Neutrophil (primary cell): ENCODE measurements around the gene LGALS13.

Experiments
- H3K27ac ChIP-seq: fragments of 200-600 bp; sonication (generic); 2 replicates; pipeline ENCODE4 v1.5.1; 2016; ENCODE audit warnings: mild to moderate bottlenecking, moderate library complexity
- H3K27me3 ChIP-seq: fragments of 200-600 bp; sonication (generic); 2 replicates; pipeline ENCODE4 v1.6.0; 2016; ENCODE audit warnings: mild to moderate bottlenecking
- H3K36me3 ChIP-seq: fragments of 200-600 bp; sonication (generic); 2 replicates; pipeline ENCODE4 v1.5.1; 2017
- H3K4me1 ChIP-seq, 2 experiments: fragments of 200-600 bp in 1 of 2; sonication (generic) in 1 of 2; 1 replicate in 1 of 2; 2 replicates in 1 of 2; pipeline versions ENCODE4 v1.5.1 to v1.6.1; 2013 to 2016; ENCODE audit warnings: low read depth in 1 of 2, low read length in 1 of 2, mild to moderate bottlenecking in 1 of 2, moderate library complexity in 1 of 2; ENCODE audit not compliant: control insufficient read depth in 1 of 2, insufficient read depth in 1 of 2
- H3K4me3 ChIP-seq, 2 experiments: fragments of 200-600 bp in 1 of 2; sonication (generic) in 1 of 2; 1 replicate in 1 of 2; 2 replicates in 1 of 2; pipeline ENCODE4 v1.5.1; 2013 to 2016; ENCODE audit warnings: low read depth in 1 of 2, low read length in 1 of 2, mild to moderate bottlenecking in 1 of 2, moderate library complexity in 1 of 2
- H3K9me3 ChIP-seq: fragments of 200-600 bp; sonication (generic); 2 replicates; pipeline ENCODE4 v1.5.1; 2016
- CTCF ChIP-seq: fragments of 200-600 bp; sonication (generic); IDR thresholded peaks from 2 replicates; pipeline ENCODE4 v1.5.1; 2016; ENCODE audit warnings: antibody characterized with exemption

LGALS13 gene

DNA sequence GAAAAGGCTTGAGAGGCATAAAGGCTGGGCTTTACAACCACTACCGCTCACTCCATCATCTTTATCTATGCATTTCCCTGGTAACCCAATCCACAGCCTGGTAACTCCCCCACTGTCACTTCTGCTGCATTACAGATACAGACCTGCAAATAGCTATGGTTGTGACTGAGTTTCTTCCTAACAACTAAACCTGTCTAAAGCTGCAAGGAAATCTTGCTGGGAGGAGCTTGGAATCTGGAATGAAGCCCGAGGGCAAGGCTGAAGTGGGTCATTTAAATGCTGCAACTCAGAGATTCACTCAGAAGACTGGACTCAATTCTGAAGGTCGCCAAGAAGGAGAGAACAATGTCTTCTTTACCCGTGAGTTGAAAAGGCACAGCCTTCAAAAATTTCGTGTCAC, at the start of gene LGALS13:
LGALS13 (plus strand) TSS at position 301 of the 400 bp plus-strand sequence; CDS start at position 346, 45 bp downstream.
- no peak within 1 kb of the TSS for H3K27ac ChIP-seq
- H3K9me3 ChIP-seq, result no peaks in the 10 kb centered on the region
- no peak for TF ChIP-seq CTCF
- H3K27me3 ChIP-seq, result no peaks in the 10 kb centered on the region
- H3K36me3 ChIP-seq, result no peaks in the 10 kb centered on the region
- H3K4me1 ChIP-seq, result no peaks in the 10 kb centered on the region
- no peak within 1 kb of the TSS for H3K4me3 ChIP-seq

- H3K4me1 ChIP-seq, result no peaks in the 10 kb centered on the region
- no peak overlapping the region for H3K4me3 ChIP-seq
- H3K27me3 ChIP-seq, result peaks cover 17% of the 10 kb centered on the region
- no peaks in the 10 kb centered on the region for H3K9me3 ChIP-seq
- no peak overlapping the region for H3K27ac ChIP-seq
- no peak for TF ChIP-seq CTCF
- no peaks in the 10 kb centered on the region for H3K36me3 ChIP-seq
Measured at GRCh38 chr19:39553082-39553652, 49.2 kb upstream of the LGALS13 start.

DNA sequence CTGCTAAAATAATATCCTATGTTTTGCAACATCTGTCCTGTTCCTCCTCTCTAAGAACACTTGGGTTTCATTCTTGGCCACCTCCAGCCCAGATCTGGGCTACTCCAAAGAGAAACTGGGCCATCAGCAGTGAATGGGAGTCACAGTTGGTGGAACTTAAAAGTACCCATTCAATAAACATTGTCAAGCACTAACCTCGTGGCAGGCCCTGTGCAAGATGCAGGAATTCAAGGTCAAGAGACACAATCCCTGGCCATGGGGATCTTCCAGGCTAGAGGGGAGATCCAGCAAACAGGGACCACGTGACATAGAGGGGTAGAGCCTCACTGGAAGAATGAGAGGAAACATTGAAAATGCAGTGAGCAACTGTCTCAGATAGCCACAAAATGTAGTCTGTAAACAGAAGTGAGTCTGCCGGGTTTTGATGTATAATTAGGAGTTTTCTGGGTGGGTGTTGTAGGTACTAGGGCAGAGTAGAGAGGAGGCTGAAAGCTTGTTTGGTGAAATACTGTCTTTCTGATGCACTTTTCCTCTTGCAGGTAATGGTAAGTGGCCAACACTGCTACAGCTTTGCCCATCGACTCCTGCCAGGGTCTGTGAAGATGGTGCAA, 47.5 kb upstream of the LGALS13 start:
- Histone ChIP-seq H3K27ac (no peak overlapping the region), H3K4me3 (no peak overlapping the region), H3K4me1 (no peaks in the 10 kb centered on the region), H3K36me3 (no peaks in the 10 kb centered on the region), H3K9me3 (no peaks in the 10 kb centered on the region), H3K27me3 (peaks cover 20% of the 10 kb centered on the region)
- TF ChIP-seq CTCF, result no peak

- Histone ChIP-seq H3K27ac (no peak overlapping the region), H3K9me3 (no peaks in the 10 kb centered on the region)
- TF ChIP-seq CTCF, result no peak
Measured at GRCh38 chr19:39555883-39556282, 46.4 kb upstream of the LGALS13 start.

DNA sequence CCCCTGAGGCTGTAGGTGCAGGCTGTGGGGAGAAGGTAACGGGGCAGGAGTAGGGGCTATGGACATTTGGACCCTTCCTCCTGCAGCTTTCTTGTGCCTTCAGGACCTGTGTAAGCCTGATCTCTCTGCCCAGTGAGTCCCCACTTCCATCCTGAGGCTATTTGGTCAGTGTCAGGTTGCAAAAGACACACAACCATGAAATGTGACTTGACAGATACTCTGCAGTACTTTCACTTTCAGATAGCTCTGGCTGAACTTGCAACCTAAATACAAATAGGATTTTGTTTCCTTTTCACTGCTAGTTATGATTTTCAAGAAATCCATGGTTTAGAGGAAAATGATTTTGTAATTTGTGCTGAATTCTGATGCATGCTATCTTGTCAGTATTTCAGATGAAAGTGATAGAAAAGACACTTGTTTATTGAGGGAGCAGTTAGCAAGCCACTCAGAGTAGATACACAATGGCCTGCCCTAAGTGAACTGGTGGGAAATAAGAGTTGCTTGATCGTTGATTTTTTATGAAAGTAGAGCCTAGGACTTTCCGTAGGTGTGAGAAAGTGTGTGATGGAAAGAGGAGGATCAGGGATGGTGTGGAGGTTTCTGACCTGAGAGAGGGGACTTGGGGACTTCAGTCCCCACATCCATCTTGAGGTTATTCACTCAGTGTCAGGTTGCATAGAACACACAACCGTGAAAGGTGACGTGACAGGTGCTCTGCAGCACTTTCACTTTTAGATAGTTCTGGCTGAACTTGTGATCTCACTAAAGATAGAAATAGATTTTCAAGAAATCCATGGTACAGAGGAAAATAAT, 44.3 kb upstream of the LGALS13 start:
- no peak overlapping the region for H3K27ac ChIP-seq
- H3K9me3 ChIP-seq, result no peaks in the 10 kb centered on the region
- H3K27me3 ChIP-seq, result peaks cover 39% of the 10 kb centered on the region
- H3K36me3 ChIP-seq, result no peaks in the 10 kb centered on the region
- no peak overlapping the region for H3K4me3 ChIP-seq
- no peaks in the 10 kb centered on the region for H3K4me1 ChIP-seq
- no peak for TF ChIP-seq CTCF

More at GRCh38 chr19:39555883-39556282, 46.4 kb upstream of the LGALS13 start:
- H3K36me3 ChIP-seq, result no peaks in the 10 kb centered on the region
- peaks cover 29% of the 10 kb centered on the region for H3K27me3 ChIP-seq
- no peak overlapping the region for H3K4me3 ChIP-seq
- no peaks in the 10 kb centered on the region for H3K4me1 ChIP-seq
